HG03103 (cell line): Measurements from ENCODE around the gene PTAFR.
"Not testable (repeated sequence)": the region's sequence is repeated elsewhere in the genome, so short reads cannot be mapped to it uniquely, and the experiment has no call there.

Experiments
- ATAC-seq: cut with Tn5 transposase; IDR thresholded peaks from one replicate; pipeline ENCODE4 v1.9.1; 2021; ENCODE audit warnings: low read depth; ENCODE audit not compliant: unreplicated experiment

Gene PTAFR

DNA sequence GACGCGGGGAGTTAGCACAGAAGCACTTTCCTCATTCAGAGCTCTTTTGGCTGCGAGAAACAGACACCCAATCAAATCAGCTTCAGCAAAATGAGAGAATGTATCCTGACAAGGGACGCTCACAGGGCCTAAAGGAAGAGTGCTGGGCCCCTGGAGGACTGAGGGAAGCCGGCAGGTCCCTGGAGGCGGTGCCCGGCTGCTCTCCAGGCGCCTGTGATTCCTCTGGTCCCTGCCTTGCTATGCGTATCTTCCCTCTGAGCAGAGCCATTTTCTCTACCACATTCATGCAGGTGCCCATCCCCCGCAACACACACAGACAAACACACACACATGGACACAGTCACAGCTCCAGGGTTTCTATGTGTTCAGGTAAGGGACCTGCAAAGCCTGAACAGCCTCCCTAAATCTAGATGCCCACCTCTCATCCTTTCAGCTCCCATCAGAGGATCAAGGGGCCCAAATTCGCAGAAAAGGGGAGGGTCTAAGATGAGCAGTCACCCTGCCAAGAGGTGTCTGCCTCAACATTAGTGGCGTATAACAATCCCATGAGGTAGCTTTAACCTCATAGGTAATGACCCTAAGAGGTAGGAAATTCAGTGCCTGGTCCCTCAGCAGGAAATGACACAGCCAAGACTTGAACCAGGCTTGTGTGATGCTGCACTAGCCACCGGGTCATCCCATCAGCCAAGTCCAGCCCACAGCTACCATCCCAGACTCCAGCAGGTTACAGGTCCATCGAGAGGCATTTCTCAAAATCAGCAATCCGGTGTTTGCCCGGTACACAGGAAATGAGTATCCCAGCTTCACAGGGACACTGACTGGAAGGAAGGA lies 29.0 kb downstream of the PTAFR start:
- ATAC-seq, result no peak

DNA sequence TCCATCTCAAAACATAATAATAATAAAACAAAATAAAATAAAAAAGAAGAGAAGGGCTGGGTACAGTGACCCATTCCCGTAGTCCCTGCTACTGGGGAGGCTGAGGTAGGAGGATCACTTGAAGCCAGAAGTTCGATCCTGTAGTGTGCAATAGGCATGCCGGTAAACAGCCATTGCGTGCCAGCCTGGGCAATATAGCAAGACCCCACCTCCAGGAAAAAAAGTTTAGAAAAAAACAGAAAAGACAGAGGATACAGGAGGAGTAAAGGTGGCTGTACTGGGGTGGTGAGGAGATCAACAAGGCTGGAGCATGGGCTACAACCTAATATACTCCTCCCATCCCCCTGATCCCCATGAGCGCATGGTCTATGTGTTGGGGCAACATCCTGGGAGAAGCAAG lies 30.8 kb downstream of the PTAFR start:
- no peak for ATAC-seq

DNA sequence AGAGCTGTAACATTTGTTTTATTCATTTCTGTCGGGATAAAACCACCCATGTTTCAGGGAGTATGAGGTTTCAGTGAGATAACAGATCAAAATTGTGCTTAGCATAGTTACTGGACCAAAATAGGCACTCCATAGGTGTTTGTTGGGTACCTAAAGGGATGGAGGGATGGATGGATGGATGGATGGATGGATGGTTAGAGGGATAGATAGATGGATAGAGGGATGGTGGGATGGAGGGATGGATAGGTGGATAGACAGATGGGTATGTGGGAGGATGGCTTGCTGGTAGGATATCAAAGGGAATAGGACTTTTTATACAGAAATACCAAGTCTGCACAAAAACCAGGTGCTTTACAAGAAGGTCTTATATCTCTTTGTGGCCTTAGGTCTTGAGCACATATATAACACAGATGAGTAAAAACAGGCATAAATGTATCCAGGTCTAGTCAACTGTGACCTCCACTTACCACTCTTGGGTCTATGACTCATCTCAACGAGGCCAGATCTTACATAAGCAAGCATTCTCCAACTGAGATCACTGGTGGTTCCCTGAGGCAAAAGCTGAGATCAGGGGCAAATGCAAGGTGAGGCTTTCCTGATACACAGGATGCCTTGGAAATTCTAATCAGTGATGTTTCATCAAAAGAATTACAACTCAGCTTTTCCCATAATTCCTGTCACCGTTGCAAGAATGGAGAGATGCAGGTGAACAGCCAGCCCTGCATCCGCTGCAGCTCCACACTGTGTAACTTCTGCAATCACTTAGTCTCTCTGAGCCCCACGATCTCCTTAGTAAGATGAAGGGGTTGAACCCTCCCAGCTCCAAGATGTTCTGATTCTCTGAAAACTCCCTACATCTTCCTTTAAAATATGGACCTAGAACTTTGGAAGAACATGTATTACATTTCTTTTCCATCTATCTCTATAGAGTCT lies 32.0 kb downstream of the PTAFR start:
- peak; percentile 71 for ATAC-seq

DNA sequence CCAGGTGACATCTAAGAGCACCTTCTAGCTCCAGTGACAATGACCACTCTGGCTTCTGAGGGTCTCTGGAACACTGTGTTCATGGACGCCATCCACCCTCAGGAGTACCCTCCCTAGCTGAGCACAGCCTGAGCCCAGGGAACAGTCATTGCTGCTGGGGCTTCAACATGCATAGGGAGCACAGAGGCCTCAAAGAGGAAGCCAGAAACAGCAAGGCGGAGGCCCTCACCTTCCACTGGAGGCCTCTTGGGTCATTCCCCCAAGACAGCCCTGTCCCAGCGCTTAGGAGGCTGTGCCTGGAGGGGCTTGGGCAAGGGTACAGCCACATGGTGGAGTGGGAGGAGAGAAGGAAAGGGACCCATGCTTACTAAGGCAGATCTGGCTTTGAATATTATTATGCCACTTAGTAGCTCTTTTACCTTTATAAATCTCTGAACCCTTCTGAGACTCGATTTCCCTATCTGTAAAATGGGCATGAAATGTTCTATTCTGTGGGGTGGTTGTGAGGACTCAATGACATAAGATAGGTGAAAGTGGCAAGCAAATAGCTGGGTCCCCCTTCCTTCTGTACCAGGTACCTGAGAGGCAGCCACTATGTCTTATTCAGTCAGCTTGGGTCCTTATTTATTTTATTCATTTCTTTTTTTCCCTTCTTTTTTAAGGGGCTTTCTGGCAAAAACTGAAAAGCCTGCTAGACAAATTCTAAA lies 32.8 kb downstream of the PTAFR start:
- ATAC-seq, result no peak

DNA sequence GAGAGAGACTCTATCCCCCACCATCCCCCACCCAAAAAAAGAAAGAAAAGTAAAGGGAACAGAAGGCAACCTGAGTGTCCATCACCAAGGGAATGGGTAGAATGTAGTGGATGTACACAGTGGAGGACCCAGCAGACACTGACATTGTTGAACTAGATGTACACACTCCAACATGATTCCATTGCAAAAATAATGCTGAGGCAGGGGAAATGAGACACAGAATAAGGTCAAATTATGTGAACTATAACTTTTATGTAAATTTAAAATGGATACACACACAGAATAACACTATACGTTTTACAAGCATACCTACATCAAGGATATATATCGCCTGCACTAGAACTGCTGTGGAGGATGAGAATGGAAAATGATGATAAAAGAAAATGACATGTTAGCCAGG lies 34.8 kb downstream of the PTAFR start:
- no peak for ATAC-seq

DNA sequence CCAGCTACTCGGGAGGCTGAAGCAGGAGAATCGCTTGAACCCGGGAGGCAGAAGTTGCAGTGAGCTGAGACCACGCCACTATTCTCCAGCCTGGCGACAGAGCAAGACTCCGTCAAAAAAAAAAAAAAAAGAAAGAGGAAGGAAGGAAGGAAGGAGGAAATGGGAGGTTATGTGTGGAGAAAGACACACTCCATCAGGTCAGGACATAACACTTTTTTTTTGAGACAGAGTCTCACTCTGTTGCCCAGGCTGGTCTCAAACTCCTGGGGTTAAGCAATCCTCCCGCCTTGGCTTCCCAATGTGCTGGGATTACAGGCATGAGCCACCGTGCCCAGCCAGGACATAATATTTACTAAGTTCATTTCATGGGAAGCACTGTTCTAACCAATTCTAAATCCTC lies 36.6 kb downstream of the PTAFR start:
- ATAC-seq, result not testable (repeated sequence)

DNA sequence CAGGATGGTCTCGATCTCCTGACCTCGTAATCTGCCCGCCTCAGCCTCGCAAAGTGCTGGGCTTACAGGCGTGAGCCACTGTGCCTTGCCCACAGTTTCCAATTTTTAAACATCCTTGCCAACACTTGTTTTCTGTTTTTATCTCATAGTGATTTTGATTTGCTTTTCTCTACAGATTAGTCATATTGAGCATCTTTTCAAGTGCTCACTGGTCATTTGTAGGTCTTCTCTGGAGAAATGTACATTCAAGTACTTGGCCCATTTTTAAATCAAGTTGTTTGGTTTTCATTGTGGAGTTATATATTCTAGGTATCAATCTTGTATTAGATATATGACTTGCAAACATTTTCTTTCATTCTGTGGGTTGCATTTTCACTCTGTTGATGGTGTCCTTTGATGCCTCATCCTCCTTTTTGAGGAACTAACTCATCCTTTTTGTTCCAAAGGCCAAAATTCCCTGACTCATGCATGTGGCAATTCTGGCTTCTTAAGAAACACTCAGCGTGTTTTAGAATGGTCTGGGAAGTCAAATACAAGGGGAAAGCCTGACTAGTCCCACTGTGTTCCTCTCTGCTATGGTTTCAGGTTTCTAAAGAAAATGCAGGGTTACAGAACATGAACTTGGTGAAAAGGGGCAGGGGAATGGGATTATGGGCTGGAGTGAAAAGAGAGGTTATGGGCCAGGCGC lies 37.3 kb downstream of the PTAFR start:
- no peak for ATAC-seq

DNA sequence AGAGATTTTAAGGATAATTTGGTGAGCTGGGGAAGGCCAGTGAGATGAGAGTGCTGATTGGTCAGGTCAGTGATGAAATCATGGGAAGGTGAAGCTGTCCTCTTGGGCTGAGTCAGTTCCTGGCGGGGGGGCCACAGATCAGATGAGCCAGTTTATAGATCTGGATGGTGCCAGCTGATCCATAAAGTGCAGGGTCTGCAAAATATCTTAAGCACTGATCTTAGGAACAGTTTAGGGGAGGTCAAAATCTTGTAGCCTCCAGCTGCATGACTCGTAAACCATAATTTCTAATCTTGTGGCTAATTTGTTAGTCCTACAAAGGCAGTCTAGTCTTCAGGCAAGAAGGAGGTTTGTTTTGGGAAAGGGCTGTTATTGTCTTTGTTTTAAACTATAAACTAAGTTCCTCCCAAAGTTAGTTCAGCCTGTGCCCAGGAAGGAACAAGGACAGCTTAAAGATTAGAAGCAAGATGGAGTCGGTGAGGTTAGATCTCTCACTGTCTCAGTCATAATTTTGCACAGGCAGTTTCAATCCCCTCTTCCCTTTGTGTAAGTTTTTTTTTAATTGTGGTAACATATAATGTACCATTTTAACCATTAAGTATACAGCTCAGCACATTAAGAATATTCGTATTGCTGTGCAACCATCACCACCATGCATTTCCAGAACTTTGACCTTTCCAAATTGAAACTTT lies 39.4 kb downstream of the PTAFR start:
- no peak for ATAC-seq

GRCh38 chr1:28136169-28136921 lies 40.1 kb downstream of the PTAFR start:
- ATAC-seq, result no peak

GRCh38 chr1:28135371-28136168 lies 40.9 kb downstream of the PTAFR start:
- no peak for ATAC-seq

- ATAC-seq, result no peak
Observed at GRCh38 chr1:28134651-28135207, 41.8 kb downstream of the PTAFR start.

DNA sequence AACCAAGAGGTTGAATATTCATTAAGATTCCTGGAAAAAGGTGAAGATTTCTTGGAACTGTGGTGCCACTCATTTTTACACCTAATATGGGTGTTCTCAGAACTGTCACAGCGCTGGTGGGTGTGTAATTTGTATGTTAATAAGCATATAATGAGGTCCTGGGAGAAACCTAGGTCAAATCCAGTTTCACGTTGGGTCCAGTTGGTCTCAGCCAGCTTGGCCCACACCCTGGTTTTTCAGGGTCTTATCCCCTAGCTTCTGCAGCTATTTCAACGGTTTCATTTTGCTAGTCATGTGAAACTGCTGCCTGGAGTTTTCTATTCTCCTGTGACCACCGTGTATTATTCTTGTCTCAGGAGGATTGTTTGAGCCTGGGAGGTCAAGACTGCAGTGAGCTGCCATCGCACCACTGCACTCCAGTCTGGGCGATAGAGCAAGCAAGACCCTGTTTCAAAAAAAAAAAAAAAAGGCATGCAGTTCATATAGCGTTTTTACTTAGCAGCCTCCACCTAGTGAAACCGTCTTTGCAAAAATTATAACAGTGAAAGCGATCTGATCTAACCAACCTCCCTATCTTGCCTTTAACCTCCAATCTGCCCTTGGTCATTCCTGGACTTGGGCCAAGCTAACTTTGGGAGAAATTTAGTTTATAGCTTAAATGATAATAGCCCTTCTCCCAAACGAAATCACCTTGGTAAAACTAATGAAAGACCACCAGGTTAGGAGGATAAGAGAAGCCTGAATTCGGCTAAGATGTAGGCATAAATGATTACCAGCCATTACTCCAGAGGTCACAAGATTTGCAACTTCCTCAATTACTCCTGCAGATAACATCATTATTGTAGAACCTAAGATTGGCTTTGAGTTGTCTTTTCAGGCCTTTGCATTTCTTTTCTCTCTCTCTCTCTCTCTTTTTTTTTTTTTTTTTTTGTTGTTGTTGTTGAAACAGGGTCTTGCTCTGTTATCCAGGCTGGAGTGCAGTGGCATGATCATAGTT lies 44.0 kb downstream of the PTAFR start:
- no peak for ATAC-seq

DNA sequence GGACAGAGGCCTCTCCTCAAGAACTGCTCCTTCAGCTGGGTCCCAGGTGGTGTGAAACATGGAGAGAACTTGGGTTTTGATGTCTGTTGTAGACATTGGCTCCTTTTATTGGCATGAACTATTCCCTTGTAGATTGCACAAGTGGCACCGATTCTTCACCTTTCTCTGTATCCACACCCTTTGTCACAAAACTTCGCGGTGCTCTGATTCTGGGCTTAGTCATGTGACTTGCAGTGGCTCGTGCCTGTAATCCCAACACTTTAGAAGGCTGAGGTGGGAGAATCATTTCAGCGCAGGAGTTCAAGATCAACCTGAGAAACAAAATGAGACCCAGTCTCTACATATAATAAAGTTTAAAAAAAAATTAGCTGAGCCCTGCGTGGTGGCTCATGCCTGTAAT lies 45.6 kb downstream of the PTAFR start:
- ATAC-seq, result no peak

- no peak for ATAC-seq
Observed at GRCh38 chr1:28129150-28129549, 47.3 kb downstream of the PTAFR start.

GRCh38 chr1:28127617-28128257 lies 48.8 kb downstream of the PTAFR start:
- peak; percentile 60 for ATAC-seq

GRCh38 chr1:28126783-28127490 lies 49.6 kb downstream of the PTAFR start:
- no peak for ATAC-seq
